Activated gamma-delta T cell treated with anti-CD3 and anti-CD28 coated beads, Interleukin-2, amount 50 U/mL, for 16 hours (primary cell): ENCODE results near the gene RABGEF1.
"Not testable (repeated sequence)": the region's sequence is repeated elsewhere in the genome, so short reads cannot be mapped to it uniquely, and the experiment has no call there.

Source experiments
- DNase-seq: peaks from one replicate; pipeline ENCODE4 v3.0.0-alpha.2; 2020; ENCODE audit warnings: low read depth

Gene RABGEF1

DNA sequence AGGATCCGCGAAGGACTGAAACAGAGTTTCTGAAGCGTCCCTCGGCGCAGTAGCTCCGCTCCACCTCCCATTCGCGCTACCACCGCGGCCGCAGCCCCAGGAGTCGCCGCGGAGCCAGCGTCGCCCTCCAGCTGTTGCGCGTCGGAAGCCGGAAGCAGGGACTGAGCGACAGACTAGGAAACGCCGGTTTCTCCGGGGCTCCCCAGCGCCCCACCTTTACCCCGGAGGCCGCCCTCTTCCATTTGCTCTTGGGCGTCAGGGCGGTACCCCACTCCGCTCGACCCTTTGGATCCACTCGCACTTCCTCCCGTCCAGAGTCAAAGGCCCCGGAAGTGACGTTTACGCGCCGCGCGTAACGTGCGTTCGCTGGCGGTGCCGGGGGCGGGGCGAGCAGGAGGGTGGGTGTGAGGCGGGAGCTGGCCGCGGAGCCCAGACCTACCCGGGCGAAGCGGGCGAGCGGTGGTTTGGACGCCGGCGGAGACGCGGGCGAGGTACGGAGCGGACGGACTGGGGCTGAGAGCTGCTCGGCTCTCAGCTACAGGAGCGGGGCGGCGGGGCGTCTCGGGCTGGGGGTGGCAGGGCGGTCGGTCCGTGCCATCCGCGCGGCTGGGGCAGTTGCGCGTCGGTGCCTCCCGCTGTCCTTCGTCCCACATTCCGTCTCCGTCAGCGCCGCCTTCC lies at the start of gene RABGEF1:
TSS of gene RABGEF1 (plus strand) at position 432 of the 678 bp plus-strand sequence. CDS start 31,167 bp downstream, outside the sequence.
- peak; percentile 95 for DNase-seq

DNA sequence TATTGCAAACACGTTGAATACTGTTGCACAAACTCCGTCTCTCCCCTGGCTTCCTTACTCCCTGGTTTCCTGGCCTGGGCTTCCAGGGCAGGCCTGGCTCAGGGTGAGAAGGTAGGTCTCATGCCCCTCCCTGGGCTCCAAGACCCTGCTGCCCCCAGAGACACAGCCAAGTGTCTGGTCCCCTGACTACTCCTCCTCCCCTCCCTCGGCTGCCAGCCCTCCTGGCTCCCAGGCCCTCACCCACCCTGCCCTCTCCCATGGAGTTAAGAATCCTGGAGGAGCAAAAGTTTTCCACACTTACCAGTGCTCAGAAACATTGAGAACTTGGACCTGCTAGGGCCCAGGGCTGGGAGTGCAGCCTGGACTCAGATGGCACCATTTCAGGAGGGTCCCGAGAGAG lies 47.2 kb upstream of the RABGEF1 start:
- no peak for DNase-seq

DNA sequence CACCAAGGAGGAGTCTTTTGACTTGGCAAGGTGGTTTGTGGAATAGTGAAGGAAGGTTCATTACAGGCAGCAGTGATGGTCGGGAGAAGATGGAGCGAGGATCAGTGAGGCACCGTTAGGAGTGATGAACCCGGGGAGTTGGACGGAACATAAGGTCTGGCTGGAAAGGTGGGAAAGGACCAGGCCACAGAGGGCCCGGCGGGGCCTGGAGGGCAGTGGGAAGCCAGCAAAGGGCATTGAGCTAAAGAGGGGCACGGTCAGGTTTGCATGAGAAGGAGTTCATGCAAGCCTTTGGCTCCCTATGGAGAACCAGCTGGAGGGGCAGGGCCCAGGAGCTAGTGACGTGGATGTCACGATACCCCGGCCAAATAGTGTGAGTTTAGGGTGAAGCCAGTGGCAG lies 46.2 kb upstream of the RABGEF1 start:
- DNase-seq, result no peak

DNA sequence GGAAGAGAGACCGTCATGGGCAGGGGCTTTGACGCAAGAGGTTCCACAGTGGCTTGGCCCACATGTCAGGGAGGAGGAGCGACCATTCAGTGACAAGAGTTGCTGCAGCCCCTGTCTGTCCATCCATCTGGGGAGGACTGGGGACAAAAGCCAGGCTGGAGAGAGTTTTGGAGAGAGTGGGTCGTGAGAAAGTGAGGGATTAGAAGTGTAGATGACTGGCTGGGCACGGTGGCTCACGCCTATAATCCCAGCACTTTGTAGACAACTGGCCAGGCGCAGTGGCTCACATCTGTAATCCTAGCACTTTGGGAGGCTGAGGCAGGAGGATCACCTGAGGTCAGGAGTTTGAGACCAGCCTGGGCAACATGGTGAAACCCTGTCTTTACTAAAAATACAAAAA lies 45.1 kb upstream of the RABGEF1 start:
- DNase-seq, result not testable (repeated sequence)

DNA sequence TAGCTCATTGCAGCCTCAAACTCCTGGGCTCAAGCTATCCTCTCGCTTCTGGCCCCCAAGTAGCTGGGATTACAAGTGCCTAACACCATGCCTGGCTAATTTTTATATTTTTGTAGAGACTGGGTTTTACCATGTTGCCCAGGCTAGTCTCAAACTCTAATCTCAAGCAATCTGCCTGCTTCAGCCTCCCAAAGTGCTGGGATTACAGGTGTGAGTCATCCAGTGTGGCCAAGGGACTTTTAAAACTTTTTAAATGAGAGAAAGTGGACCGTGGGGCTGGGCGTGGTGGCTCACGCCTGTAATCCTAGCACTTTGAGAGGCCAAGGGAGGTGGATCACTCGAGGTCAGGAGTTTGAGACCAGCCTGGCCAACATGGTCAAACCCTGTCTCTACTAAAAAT lies 44.4 kb upstream of the RABGEF1 start:
- not testable (repeated sequence) for DNase-seq

DNA sequence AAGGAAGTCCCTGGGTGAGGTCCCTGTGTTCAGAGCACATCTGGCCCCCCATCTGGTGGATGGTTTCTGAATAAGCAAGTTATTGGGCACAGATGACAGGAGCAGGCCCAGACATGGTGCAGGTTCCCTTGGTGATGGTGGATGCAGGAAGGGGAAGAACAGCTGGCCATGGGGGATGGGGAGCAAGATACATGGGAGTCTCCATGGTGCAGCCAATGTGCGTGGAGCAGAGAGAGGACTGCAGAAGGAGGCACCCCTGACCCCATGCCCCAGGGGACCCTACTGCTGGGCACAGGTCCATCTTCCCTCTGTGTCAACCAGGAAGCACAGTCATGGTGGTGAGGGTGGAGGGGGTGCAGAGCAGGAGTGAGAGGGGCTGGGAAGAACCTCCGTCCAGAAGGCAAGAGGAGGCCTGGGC lies 43.8 kb upstream of the RABGEF1 start:
- DNase-seq, result no peak

DNA sequence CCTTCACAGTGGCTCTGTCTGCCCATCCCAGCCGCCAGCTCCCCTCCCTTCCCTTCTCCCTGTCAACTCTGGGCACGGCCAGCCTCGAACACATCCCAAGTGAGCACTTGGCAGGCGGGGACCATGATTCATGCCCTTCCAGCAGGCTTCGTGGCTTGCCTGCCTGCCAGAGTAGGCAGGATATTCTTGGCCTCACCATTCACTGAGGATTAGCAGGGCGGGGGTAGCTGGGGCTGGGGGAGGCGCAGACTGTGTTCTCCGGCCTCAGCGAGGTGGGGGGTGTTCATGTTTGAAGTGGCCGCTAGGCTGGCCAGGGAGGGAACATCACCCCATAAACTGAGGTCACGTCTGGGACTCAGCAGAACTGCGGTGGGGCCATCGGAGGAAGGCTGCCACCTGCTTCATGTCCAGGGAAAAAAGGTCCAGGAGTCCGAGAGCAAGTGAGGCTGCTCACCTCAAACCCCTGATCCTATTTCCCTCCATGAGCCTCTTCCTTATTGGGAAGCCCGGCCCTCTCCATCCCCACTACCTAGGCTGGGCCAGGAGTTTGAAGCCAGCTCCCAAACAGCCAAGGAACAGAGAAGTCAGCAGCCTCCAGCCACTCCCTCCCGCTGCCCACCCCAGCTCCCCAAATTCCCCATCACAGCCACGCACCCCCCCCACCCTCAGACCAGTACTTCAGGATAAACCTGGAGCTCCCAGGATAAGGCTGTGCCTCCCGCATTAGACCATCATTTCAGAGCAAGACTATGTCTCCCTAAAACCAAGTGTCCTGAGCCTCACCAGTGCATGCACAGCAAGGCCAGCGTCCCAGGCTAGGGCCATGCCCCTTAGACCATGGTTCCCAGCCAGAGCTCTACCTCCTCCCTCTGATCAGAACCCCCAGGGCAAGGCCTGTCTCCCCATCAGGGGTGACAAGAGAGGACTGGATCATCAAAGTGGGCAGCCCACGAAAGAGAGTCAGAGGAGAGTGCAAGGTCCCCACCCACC lies 42.8 kb upstream of the RABGEF1 start:
- DNase-seq, result no peak

DNA sequence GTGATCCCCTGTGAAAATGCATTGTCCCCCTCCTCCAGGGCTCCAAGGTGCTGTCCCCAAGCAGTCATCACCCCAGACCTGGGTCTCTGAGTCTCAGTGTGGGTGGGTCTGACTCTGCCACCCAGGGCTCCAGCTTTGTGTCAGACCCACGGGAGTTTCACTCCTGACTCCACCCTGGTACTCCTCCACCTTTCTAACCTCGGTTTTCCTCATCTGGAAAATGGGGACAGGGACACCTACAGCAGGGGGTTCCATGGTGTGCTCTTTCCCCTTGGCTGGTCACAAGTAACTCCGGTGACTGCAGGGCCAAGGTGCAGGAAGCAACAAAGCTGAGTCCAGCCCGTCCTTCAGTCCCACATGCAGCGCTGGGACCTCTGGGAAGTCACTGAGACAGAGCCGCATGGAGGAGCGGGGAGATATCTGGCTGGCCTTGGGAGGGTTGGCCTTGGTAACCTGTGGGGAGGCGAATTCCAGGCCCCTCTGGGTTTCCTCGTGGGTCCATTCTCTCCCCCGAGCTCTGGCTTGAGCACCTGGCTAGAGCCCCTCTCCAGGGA lies 41.8 kb upstream of the RABGEF1 start:
- DNase-seq, result no peak

DNA sequence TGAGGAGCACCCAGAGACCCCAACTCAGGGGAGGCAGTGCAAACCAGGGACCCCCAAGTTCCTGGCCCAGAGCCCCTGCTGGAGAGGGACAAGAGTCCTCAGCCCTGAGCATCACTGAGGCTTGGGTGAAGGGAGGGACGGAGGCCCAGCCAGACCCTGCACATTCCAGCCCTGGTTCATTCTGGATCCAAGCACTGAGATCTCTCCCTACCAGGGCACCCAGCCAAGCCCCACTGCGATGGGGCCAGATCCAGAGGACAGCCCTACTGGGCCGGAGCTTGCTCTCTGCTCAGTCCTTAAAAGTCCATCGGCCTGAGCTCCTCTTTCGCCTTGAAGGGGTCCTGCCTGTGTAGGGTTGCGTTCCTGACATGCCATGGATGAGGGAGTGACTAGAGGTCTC lies 40.5 kb upstream of the RABGEF1 start:
- DNase-seq, result no peak

DNA sequence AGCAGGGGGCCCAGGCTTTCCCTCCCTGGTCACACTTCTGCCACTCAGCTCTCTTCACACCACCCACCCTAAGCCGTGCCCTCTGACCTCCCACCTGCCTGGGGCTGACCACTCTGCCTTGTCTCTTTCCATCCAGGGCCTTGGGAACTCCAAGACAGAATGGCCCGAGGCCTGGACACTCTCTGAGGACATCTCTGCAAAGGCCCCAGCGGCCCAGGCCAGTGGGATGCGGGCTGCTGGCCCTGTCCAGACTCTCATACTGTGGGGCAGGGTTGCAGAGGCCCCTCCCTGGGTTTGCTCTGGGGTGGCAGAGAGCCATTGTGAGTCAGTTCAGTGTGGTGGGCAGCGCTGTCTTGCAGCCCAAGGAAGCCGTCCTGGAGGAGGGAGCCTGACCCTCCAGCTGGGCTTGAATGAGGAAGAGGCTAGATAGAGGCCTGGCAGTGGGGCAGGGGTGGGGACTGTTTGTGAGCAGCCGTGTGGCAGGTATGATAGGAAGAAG lies 39.9 kb upstream of the RABGEF1 start:
- no peak for DNase-seq

DNA sequence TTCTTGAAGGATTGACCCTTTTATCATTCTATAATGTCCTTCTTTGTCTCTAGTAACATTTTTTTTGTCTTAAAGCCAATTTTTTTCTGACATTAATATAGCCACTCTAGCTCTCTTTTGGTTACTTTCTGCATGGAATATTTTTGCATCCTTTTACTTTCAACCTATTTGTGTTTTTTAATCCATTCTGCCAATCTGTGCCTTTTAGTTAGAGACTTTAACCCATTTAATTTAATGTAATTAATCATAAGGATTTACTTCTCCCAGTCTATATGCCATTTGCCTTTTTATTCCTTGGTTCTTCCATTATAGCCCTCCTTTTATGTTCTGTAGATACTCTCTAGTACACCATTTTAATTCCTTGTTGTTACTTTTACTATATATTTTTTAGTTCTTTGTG lies 32.7 kb upstream of the RABGEF1 start:
- no peak for DNase-seq

DNA sequence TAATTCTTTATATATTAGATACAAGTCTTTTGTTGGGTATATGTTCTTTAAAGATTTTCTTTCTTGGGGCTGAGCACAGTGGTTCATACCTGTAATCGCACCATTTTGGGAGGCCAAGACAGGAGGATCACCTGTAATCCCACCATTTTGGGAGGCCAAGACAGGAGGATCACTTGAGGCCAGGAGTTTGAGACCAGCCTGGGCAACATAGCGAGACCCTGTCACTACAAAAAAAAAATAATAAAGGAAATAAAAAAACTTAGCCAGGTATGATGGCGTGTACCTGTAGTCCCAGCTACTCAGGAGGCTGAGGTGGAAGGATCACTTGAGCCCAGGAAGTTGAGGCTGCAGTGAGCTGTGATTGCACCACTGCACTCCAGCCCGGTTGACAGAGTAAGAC lies 29.8 kb upstream of the RABGEF1 start:
- DNase-seq, result not testable (repeated sequence)

DNA sequence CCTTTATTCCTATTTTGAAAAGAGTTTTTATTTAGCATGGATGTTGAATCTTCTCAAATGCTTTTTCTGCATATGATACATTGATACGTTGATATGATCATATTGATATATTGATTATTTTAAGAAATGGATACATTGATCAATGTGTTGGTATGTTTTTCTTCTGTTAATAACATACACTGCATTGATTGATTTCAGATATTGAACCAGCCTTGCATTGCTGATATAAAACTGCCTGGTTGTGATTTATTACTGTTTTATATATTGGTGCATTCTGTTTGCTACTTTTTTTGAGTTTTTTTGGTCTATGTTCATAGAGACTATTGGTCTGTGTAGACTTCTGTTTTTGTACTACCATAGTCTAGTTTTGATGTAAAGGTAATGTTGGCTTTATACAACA lies 26.8 kb upstream of the RABGEF1 start:
- DNase-seq, result no peak

DNA sequence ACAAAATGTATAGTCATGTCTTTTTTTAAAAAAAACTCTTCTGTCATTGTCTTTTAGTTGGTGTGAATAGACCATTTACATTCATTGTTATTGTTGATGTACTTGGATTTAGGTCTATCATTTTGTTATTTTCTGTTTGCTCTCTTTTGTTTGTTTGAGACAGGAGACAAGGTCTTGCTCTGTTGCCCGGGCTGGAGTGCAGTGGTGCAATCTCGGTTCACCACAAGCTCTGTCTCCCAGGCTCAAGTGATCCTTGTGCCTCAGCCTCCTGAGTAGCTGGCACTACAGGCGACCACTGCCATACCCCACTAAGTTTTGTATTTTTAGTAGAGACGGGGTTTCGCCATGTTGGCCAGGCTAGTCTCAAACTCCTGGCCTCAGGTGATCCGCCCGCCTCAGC lies 23.9 kb upstream of the RABGEF1 start:
- DNase-seq, result not testable (repeated sequence)

DNA sequence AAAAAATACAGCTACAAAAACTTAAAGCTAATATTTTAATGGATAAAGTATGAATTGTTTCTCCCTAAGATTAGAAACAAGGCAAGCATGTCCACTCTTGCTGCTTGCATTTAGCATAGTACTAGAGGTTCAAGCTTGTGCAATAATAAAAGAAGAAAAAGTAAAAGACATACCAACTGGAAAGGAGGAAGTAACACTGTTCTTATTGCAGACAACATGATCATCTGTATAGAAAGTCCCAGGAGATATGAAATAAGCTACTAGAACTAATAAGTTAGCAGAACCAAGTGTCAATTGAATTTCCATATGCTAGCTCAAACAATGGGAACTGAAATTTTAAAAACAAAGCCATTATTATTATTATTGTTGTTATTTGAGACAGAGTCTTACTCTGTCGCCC lies 20.0 kb upstream of the RABGEF1 start:
- no peak for DNase-seq

DNA sequence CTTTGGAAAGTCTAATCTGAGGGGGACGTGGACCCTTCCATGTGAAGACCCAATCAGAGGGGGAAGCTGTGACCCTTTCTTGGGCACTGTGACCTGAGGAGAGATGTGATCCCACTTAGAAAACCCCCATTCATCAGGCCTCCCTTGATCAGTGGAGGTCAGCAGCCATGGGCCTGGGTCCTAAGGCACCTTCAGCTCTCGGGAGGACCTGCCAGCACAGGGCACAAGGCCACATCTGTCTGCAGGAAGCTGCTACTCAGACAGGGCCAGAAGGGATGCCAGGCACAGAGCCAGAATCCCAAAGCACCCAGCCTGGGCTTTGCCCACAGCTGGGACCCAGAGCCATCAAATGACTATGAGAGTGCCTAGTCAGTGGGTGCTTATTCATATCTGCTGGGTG lies 14.7 kb upstream of the RABGEF1 start:
- no peak for DNase-seq

DNA sequence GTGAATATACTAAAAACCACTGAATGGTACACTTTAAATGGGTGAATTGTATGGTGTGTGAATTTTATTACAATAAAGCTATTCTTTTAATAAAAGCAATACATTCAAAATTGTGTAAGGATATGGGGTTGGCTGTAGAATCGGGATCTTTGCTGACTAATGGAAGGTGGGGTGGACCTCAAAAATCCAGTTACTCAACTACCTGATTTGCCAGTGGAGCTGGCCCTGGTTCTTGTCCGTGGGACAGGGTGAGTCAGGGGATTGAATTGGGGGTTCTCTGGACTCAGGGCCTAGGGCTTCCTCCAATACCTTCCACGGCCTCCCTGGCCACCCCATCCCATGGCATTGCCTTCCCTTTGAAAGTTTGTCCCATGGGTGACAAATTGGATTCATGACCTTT lies 13.5 kb upstream of the RABGEF1 start:
- no peak for DNase-seq

DNA sequence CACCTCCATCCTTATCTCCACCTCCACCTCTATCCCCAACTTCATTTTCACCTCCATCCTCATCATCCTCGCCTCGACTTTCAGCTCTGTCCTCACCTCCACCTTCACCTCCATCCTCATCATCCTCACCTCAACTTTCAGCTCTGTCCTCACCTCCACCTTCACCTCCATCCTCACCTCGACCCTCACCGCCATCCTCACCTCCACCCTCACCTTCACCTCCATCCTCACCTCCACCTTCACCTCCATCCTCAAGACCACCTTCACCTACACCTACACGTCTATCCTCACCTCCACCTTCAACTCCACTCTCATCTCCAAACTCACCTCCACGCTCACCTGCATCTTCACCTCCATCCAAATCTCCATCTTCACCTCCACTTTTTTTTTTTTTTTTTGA lies 12.0 kb upstream of the RABGEF1 start:
- DNase-seq, result no peak

DNA sequence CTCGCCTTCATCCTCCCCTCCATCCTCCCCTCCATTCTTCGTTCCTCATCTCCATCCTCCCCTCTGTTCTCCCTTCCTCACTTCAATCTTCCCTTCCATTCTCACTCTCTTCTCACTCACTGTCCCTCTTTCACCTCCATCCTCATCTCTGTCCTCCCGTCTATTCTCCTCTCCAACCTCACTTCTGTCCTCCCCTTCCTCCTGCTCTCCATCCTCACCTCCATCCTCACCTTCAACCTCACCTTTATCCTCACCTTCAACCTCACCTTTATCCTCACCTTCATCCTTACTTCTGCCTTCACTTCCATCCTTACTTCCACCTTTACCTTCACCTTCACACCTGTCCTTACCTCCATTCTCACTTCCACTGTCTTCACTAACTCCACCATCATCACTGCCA lies 11.3 kb upstream of the RABGEF1 start:
- no peak for DNase-seq

DNA sequence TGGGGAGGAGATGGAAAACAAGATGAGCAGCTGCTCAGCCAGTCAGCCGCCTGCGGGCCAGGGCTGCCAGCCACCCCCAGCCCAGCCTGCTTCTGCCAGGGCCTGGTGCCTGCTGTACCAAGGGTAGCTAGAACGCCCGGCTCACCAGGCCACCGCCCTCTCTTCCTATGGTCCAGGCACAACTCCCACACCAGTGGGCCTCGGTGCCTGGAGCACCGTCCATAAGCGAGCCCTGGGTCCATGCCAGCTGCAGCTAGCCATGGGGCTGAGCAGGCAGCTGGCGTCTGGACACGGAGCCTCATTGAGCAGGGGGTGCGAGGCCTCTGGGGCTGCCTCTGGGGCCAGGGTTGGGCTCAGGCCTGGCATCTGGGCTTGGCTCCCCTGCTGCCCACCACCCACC lies 8.5 kb upstream of the RABGEF1 start:
- DNase-seq, result no peak

DNA sequence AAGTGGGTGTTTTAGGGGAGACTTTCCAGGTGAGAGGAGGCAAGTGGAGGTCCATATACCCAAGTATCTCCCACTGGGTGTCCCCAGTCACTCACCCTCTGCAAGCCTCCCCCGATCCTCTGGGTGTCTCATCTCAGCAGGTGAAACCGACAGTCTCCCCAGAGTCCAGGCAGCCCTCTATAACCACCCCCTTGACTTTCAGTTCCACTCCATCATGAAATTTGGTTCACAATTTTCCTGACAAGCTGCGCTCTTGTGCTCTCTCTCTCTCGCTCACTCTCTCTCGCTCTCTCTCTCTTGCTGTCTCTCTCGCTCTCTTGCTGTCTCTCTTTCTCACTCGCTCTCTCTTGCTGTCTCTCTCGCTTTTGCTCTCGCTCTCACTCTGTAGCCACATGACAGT lies 8.1 kb upstream of the RABGEF1 start:
- no peak for DNase-seq

DNA sequence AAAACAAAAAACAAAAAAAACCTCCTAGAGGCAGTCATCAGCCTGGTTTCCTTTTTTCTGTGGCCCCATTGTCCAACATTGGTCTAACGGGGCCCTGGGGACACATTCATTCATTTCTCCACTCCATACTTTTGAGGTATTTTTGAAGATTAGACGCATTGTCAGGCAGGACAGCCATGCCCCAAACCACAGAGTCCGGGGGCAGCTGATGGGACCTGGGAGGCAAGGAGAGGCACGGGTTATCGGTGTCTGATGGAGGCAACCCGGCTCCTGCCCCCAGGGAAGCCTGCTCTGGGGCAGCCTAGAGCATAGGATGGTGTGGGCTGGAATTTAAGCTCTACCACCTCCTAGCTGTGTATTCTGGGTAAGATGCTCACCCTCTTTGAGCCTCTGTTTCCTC lies 6.5 kb upstream of the RABGEF1 start:
- DNase-seq, result no peak

DNA sequence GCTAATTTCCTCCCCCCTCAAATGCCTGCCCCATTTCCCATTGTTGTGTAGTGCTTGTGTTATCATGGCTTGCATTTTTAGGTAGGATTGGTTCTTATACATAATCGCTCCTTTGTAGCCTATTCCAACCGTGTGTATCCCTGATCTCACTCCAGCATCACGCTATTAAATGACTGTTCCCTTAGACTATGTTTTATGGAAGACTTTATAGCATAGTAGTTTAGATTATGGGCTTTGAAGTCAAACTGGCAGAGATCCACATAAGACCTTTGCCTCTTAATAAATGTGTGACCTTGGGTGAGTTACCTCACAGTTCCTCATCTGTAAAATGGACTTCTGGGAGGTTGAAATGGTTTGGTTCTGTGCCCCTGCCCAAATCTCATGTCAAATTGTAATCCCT lies 5.4 kb upstream of the RABGEF1 start:
- no peak for DNase-seq
